Hematopoietic multipotent progenitor cell (in vitro differentiated cells): Measurements from ENCODE around the gene RAB1A. TPM values are rescaled to one million over a fixed set of nuclear protein-coding genes. Genes with fewer than 3 reads are reported as not detected.

Experiments used
- DNase-seq, 3 donors: peaks; one replicate each; pipeline ENCODE4 v3.0.0-alpha.2; 2011 to 2015; ENCODE audit warnings: low read depth in 2 of 3, low spot score in 2 of 3
- small RNA-seq: library from RNA; depleted of rRNA; stranded (forward); fragments of <200 nt; gene quantifications from one replicate; pipeline ENCODE3, GENCODE V24; 2012
- total RNA-seq: library from RNA; depleted of rRNA; stranded (reverse); fragments of >200 nt; gene quantifications from one replicate; pipeline ENCODE4 v1.2.3, GENCODE V29; 2012

RAB1A gene
- total RNA-seq, 1 donor = 26.1 TPM

- DNase-seq = peak; percentile 57 to 77 (median 73)
Observed at GRCh38 chr2:65040400-65041261, 89.3 kb downstream of the RAB1A start.

- no peak for DNase-seq
Observed at GRCh38 chr2:65039640-65040039, 90.3 kb downstream of the RAB1A start.

GRCh38 chr2:65037178-65037577 is 92.7 kb downstream of the RAB1A start:
- no peak for DNase-seq

Small RNA genes lying within 50 kb of the gene (small RNA-seq; reads per million reads assigned to genes)
- not detected for gene RF00090

Other genes with a start within 250 kb of the RAB1A start
- gene SLC1A4, start 140.7 kb downstream of the RAB1A start, total RNA-seq = 31.0 TPM
- 38.5 TPM for gene CEP68, start 73.7 kb downstream of the RAB1A start, total RNA-seq
- 47.1 TPM for gene ACTR2, start 97.7 kb upstream of the RAB1A start, total RNA-seq